GM19099 (cell line): ENCODE data around the gene MAGEC3.

Source experiments
- POLR2A ChIP-seq: IDR thresholded peaks from 3 replicates; pipeline ENCODE4 v1.6.1; 2011; ENCODE audit warnings: low read depth; ENCODE audit not compliant: insufficient read length; ENCODE audit errors: extremely low read depth

MAGEC3 gene

DNA sequence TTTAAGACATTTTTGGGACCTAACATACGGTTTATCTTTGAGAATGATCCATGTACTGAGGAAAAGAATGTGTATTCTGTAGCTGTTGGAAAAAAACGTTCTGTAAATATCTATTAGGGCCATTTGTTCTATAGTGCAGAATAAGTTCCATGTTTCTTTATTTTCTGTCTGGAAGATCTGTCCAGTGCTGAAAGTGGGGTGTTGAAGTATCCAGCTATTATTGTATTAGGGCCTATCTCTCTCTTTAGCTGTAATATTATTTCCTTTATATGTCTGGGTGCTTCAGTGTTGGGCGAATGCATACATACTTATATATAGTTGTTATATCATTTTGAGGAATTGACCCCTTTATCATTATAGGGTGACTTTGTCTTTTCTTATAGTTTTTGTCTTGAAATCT is 90.3 kb downstream of the MAGEC3 start:
- TF ChIP-seq POLR2A, result no peak

DNA sequence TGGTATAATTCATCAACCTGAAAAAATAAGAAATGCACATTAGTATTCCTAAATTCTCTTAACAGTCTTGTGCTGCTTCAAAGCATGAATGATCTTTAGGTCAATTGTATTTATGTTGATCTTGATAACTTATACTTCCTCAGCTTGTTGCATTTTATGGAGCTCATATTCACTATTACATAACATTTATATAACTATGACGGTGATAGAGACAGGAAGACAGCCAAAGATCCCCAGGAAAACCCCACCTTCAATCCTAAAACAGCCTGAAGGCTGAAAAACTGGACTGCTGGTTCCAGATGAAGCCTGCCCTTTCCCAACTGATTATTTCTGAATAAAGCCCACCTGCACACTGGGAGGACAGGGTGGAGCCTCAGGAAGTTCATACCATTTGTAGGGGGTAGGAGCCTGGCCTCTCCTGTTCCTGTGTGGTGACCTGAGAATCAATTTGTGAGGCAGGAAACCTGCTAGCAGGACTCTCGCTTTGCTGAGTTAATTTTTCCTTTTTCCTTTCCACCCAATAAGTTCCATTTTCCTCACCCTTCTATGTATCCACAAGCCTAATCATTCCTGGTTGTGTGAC is 96.0 kb downstream of the MAGEC3 start:
- no peak for TF ChIP-seq POLR2A

DNA sequence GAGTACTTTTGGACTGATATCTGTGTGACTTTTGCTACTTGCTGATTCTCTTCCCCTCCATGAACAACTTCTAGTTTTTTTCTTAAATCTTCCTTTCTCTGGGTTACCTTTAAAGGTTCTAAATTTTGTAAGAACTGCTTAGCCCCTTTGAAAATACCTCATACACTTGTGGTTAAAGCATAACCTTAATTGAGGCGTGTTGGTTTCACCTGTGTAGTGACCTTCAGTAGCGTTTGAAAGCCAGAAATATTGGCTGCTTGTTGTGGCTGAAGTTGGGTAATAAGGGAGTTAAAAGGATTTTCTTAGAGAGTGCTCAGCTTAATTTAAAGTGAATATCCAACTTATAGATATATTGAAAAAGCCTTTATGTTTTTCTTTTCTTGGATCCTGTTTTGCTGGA is 97.5 kb downstream of the MAGEC3 start:
- no peak for TF ChIP-seq POLR2A

DNA sequence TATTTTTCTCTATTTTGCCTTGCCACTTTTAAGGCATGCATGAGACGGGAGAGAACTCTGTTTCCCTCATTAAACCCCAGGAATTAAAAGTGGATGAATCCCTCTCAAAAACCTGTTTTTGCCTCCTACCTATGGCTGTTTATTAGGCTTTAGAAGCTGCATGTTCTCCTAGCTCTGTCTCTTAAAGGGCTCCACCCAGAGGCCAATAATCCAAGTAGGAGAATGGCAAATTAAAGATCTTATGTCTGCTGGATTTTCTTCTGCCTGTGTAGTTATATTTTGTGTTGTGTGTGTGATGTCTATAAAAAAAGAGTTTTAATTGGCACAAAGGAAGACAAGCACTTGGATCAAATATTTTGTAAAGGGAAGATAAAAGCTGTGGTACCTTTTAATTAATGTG is 98.0 kb downstream of the MAGEC3 start:
- no peak for TF ChIP-seq POLR2A

DNA sequence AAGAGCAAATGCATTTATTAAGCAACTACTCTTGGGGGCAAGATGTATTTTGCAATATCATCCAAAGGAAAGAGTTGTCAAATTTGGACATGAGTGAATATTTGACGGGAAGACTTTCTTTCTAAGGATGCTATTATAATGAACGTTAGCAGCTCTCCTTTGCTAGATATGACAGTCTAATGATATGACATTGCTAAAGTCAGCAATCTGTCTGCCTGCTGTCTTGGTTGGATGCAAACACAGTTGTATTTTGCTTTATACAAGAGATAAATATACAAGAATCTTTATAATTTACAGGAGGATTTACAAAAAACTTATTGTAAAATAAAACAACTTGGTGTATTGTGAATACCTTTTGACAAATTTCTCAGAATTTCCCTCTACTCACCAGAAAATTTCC is 103.1 kb downstream of the MAGEC3 start:
- no peak for TF ChIP-seq POLR2A

DNA sequence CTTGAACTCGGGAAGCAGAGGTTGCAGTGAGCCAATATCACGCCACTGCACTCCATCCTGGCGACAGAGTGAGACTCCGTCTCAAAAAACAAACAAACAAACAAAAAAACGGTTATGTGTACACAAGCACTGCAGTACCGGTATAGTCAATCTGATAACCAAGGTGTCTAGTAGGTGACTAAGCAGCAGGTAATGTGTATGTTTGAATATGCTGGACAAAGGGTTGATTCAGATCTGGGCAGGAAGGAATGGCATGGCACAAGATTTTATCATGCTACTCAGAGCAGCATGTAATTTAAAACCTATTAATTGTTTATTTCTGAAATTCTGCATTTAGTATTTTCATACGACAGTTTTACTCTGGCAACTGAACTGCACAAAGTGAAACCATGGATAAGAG is 107.3 kb downstream of the MAGEC3 start:
- no peak for TF ChIP-seq POLR2A

DNA sequence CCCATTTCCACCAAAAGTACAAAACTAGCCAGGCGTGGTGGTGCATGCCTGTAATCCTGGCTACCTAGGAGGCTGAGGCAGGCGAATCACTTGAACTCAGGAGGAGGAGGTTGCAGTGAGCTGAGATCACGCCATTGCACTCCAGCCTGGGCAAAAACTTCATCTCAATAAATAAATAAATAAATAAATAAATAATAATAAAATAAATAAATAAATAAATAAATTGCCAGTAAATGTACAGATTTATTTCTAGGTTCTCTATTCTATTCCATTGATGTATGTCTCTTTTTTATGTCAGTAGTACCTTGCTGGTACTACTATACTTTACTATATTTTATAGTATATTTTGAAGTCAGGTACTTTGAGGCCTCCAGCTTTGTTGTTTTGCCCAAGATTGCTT is 109.2 kb downstream of the MAGEC3 start:
- no peak for TF ChIP-seq POLR2A
